Activated CD8-positive, alpha-beta memory T cell treated with anti-CD3 and anti-CD28 coated beads for 1 hour (primary cell): ENCODE measurements around the gene FN1.

Experiments
- DNase-seq, 2 donors: peaks; one replicate each; pipeline ENCODE4 v3.0.0-alpha.2; 2020; ENCODE audit warnings: low read depth in 1 of 2; ENCODE audit errors: extremely low read depth in 1 of 2

Gene FN1

GRCh38 chr2:215435870-215436704, at the start of gene FN1:
FN1 (minus strand) TSS chr2:215436068; CDS start chr2:215435802, 266 bp downstream.
- DNase-seq: peak; percentile 21 to 45

GRCh38 chr2:215485032-215485431, 49.2 kb upstream of the FN1 start:
- no peak for DNase-seq

GRCh38 chr2:215484570-215484969, 48.7 kb upstream of the FN1 start:
- DNase-seq: no peak

- no peak for DNase-seq
Observed at GRCh38 chr2:215483431-215483830, 47.6 kb upstream of the FN1 start.

- no peak for DNase-seq
Observed at GRCh38 chr2:215479536-215480240, 43.8 kb upstream of the FN1 start.

- DNase-seq: no peak
Observed at GRCh38 chr2:215479121-215479520, 43.3 kb upstream of the FN1 start.

GRCh38 chr2:215476424-215476823, 40.6 kb upstream of the FN1 start:
- DNase-seq: no peak

- DNase-seq: no peak
Observed at GRCh38 chr2:215466097-215466909, 30.4 kb upstream of the FN1 start.

- no peak for DNase-seq
Observed at GRCh38 chr2:215465256-215465655, 29.4 kb upstream of the FN1 start.

GRCh38 chr2:215461836-215462532, 26.1 kb upstream of the FN1 start:
- no peak for DNase-seq

GRCh38 chr2:215460682-215461382, 25.0 kb upstream of the FN1 start:
- no peak for DNase-seq

GRCh38 chr2:215455958-215456357, 20.1 kb upstream of the FN1 start:
- no peak for DNase-seq

- no peak for DNase-seq
Observed at GRCh38 chr2:215454519-215455246, 18.8 kb upstream of the FN1 start.

GRCh38 chr2:215452725-215453124, 16.9 kb upstream of the FN1 start:
- no peak for DNase-seq

- no peak for DNase-seq
Observed at GRCh38 chr2:215451012-215451756, 15.3 kb upstream of the FN1 start.

GRCh38 chr2:215450188-215451011, 14.5 kb upstream of the FN1 start:
- no peak for DNase-seq

- DNase-seq: no peak
Observed at GRCh38 chr2:215447673-215448081, 11.8 kb upstream of the FN1 start.

GRCh38 chr2:215447056-215447455, 11.2 kb upstream of the FN1 start:
- DNase-seq: no peak
